ENCODE data around the gene FAM43B. TPM values are rescaled to one million over a fixed set of nuclear protein-coding genes. Genes with fewer than 3 reads are reported as not detected.

FAM43B gene
- total and polyA plus RNA-seq, 4 donors, result 0.20 to 0.67 (median 0.29) TPM

DNA sequence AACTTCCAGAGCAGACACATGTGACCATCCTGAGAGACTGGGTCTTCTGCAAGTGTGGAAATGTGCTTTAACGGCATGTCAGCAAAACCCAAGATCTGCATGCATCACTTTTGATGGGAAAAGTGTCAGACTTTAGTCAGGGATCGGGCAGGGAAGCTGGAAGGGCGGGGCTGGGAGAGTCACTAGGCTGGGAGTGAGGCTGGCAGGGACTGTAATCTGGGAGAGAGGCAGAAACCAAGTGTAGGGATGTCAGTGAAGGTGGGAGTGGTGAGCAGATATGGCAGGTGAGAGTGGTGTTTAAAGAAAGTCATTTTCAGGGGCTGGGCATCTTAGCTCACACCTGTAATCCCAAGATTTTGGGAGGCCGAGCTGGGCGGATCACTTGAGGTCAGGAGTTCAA is 47.8 kb downstream of the FAM43B start:
- peaks cover 0 to 3% (median 0%) of the 10 kb centered on the region in 5 donors for H3K4me1 ChIP-seq (ENCODE audit: control insufficient read depth in 5 of 5, insufficient read depth in 5 of 5, low read length in 5 of 5)
- TF ChIP-seq, protein P1, sequence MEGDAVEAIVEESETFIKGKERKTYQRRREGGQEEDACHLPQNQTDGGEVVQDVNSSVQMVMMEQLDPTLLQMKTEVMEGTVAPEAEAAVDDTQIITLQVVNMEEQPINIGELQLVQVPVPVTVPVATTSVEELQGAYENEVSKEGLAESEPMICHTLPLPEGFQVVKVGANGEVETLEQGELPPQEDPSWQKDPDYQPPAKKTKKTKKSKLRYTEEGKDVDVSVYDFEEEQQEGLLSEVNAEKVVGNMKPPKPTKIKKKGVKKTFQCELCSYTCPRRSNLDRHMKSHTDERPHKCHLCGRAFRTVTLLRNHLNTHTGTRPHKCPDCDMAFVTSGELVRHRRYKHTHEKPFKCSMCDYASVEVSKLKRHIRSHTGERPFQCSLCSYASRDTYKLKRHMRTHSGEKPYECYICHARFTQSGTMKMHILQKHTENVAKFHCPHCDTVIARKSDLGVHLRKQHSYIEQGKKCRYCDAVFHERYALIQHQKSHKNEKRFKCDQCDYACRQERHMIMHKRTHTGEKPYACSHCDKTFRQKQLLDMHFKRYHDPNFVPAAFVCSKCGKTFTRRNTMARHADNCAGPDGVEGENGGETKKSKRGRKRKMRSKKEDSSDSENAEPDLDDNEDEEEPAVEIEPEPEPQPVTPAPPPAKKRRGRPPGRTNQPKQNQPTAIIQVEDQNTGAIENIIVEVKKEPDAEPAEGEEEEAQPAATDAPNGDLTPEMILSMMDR (IDR thresholded peaks at IDR 0.05; ENCODE audit: control extremely low read depth, extremely low read depth), result no peak
- 84 to 85% methylated on average over 5 of the region's 5 CpGs for WGBS, 2 donors
- peaks cover 0 to 2% (median 0%) of the 10 kb centered on the region in 3 donors for H3K27me3 ChIP-seq (ENCODE audit: control insufficient read depth in 3 of 3, insufficient read depth in 3 of 3, low read length in 2 of 3)
- H3K9ac ChIP-seq (ENCODE audit: insufficient read depth in 1 of 2, low read length in 2 of 2), result no peak overlapping the region
- DNase-seq (no peak), ATAC-seq (ENCODE audit: insufficient read depth, low FRiP score) (no peak)
- no peak overlapping the region for H3K27ac ChIP-seq (ENCODE audit: low read depth in 1 of 2, low read length in 1 of 2)
- no peaks in the 10 kb centered on the region for H3K36me3 ChIP-seq (ENCODE audit: control insufficient read depth in 4 of 4, insufficient read depth in 4 of 4, low read length in 4 of 4)
- peaks cover 0 to 2% (median 0%) of the 10 kb centered on the region in 4 donors for H3K9me3 ChIP-seq (ENCODE audit: control insufficient read depth in 4 of 4, insufficient read depth in 3 of 4, low read length in 3 of 4)
- no peak overlapping the region for H3K4me3 ChIP-seq

DNA sequence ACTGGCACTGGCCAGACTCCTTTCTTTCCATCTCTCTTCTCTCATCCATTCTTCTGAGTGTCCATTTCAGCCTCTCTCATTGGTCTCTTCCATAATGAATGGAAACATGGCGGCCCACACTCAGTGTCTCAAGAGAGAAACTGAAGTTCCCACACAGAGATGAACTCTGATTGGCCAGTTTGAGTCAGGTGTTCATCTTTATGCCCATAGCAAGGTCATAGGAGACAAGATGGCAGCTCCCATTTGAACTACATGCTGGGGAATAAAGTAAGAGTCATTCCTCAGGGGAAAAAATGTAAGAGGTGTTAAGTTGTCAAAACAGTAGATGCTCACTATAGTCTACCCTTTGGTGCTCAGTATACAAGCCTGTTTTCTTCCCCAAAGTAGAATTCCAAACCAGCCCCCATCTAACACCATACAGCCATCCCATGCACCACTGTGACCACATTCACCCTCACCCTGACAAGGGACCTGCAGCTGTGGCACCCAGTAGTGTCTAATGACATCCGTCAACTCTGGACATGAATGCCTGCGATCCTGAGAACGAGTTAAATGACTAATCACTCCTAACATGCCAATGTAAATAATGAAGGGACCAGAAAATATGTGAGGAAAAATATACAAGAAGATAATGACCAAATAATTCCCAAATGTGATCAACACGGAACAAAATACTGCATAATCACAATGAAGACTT is 48.9 kb downstream of the FAM43B start:
- H3K36me3 ChIP-seq (ENCODE audit: control insufficient read depth in 4 of 4, insufficient read depth in 4 of 4, low read length in 4 of 4), result no peaks in the 10 kb centered on the region
- H3K4me3 ChIP-seq, result no peak overlapping the region
- DNase-seq (no peak), ATAC-seq (ENCODE audit: insufficient read depth, low FRiP score) (no peak)
- TF ChIP-seq, protein P1 (IDR thresholded peaks at IDR 0.05; ENCODE audit: control extremely low read depth, extremely low read depth), result no peak
- H3K9ac ChIP-seq (ENCODE audit: insufficient read depth in 1 of 2, low read length in 2 of 2), result no peak overlapping the region
- H3K27ac ChIP-seq (ENCODE audit: low read depth in 1 of 2, low read length in 1 of 2), result no peak overlapping the region
- WGBS, 2 donors, result 50 to 67% methylated on average over 5 of the region's 5 CpGs
- H3K4me1 ChIP-seq (ENCODE audit: control insufficient read depth in 5 of 5, insufficient read depth in 5 of 5, low read length in 5 of 5), result peaks cover 0 to 3% (median 0%) of the 10 kb centered on the region in 5 donors
- peaks cover 0 to 2% (median 0%) of the 10 kb centered on the region in 3 donors for H3K27me3 ChIP-seq (ENCODE audit: control insufficient read depth in 3 of 3, insufficient read depth in 3 of 3, low read length in 2 of 3)
- H3K9me3 ChIP-seq (ENCODE audit: control insufficient read depth in 4 of 4, insufficient read depth in 3 of 4, low read length in 3 of 4), result peaks cover 0 to 2% (median 0%) of the 10 kb centered on the region in 4 donors

DNA sequence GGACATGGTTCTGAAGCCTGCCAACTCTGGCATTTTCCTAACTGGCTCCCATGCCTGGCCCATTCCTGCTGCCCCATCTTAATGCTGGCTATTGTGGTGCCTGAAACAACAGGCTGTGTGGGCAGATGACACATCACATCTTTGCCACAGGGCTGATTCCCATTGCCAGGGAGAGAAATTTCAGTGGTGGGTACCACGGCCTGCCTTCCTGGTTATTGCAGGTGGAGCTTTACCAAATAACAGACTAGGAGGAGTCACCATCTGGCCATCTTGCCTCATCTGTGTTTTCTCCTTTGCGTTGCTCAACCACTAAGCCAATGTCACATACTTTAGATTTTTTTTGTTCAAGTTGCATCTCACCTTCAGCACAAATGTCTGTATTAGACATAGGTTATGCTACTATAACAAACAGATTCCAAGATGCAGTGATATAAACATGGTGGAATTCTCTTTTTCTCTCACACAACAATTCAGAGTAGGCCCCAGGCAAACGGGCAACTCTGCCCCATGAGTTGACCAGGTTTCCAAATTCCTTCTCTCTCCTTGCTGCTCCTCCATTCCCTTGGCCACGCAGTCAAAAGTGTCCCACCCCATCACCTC is 50.6 kb downstream of the FAM43B start:
- ATAC-seq (ENCODE audit: insufficient read depth, low FRiP score) (no peak), DNase-seq (no peak)
- TF ChIP-seq, protein P1 (IDR thresholded peaks at IDR 0.05; ENCODE audit: control extremely low read depth, extremely low read depth), result no peak
- no peak overlapping the region for H3K27ac ChIP-seq (ENCODE audit: low read depth in 1 of 2, low read length in 1 of 2)
- peaks cover 0 to 5% (median 0%) of the 10 kb centered on the region in 5 donors for H3K4me1 ChIP-seq (ENCODE audit: control insufficient read depth in 5 of 5, insufficient read depth in 5 of 5, low read length in 5 of 5)
- peaks cover 0 to 3% (median 0%) of the 10 kb centered on the region in 4 donors for H3K9me3 ChIP-seq (ENCODE audit: control insufficient read depth in 4 of 4, insufficient read depth in 3 of 4, low read length in 3 of 4)
- peaks cover 0 to 2% (median 0%) of the 10 kb centered on the region in 3 donors for H3K27me3 ChIP-seq (ENCODE audit: control insufficient read depth in 3 of 3, insufficient read depth in 3 of 3, low read length in 2 of 3)
- H3K9ac ChIP-seq (ENCODE audit: insufficient read depth in 1 of 2, low read length in 2 of 2), result no peak overlapping the region
- 63 to 83% methylated on average over 4 of the region's 4 CpGs for WGBS, 2 donors
- no peak overlapping the region for H3K4me3 ChIP-seq
- H3K36me3 ChIP-seq (ENCODE audit: control insufficient read depth in 4 of 4, insufficient read depth in 4 of 4, low read length in 4 of 4), result no peaks in the 10 kb centered on the region
